ENCODE results near the gene MPO. TPM values are rescaled to one million over a fixed set of nuclear protein-coding genes. Genes with fewer than 3 reads are reported as not detected.

Gene MPO
- total RNA-seq, 2 experiments from 2014 or later: not detected

- no peaks in the 10 kb centered on the region for H3K9me2 ChIP-seq (ENCODE audit: insufficient read depth, low read length)
- H4K20me1 ChIP-seq (ENCODE audit: insufficient read depth, low read length): no peaks in the 10 kb centered on the region
- H3K36me3 ChIP-seq (ENCODE audit: insufficient read depth, low read length): no peaks in the 10 kb centered on the region
- DNase-seq (ENCODE audit: low spot score): no peak
- H3K27ac ChIP-seq (ENCODE audit: low read depth, low read length, poor library complexity, severe bottlenecking): no peak overlapping the region
- BruUV-seq (replicated peaks): no TSS peak
- ChIA-PET CTCF (ENCODE audit: unreplicated experiment) (no interaction called here), POLR2A (no interaction called here)
- no peak for TF ChIP-seq EZH2phosphoT487 (IDR thresholded peaks at IDR 0.05; ENCODE audit: borderline replicate concordance, low read depth, low read length)
- TF ChIP-seq CTCF (conservative IDR thresholded peaks at IDR 0.05; ENCODE audit: low read length): no peak
- intact Hi-C loops (cut with micrococcal nuclease; ENCODE audit: unreplicated experiment): no loop called here
- no peaks in the 10 kb centered on the region for H3K79me2 ChIP-seq (ENCODE audit: insufficient read depth, low read depth, low read length)
- no peak overlapping the region for H2AFZ ChIP-seq (ENCODE audit: low read length)
- H3K9me3 ChIP-seq (ENCODE audit: low read length): no peaks in the 10 kb centered on the region
- no peak overlapping the region for H3K4me2 ChIP-seq (ENCODE audit: low read length)
- H3K4me1 ChIP-seq (ENCODE audit: insufficient read depth, low read length, poor library complexity, severe bottlenecking): no peaks in the 10 kb centered on the region
- no peak overlapping the region for H3K4me3 ChIP-seq (ENCODE audit: low read depth, low read length, poor library complexity, severe bottlenecking)
These were observed 28.6 kb downstream of the MPO start for GRCh38 chr17:58252141-58252540.

GRCh38 chr17:58250344-58251011 is 30.3 kb downstream of the MPO start:
- Histone ChIP-seq H3K4me2 (ENCODE audit: low read length) (no peak overlapping the region), H2AFZ (ENCODE audit: low read length) (no peak overlapping the region), H3K4me3 (ENCODE audit: low read depth, low read length, poor library complexity, severe bottlenecking) (no peak overlapping the region), H3K4me1 (ENCODE audit: insufficient read depth, low read length, poor library complexity, severe bottlenecking) (no peaks in the 10 kb centered on the region), H4K20me1 (ENCODE audit: insufficient read depth, low read length) (no peaks in the 10 kb centered on the region), H3K27ac (ENCODE audit: low read depth, low read length, poor library complexity, severe bottlenecking) (no peak overlapping the region), H3K9me3 (ENCODE audit: low read length) (no peaks in the 10 kb centered on the region), H3K36me3 (ENCODE audit: insufficient read depth, low read length) (no peaks in the 10 kb centered on the region), H3K9me2 (ENCODE audit: insufficient read depth, low read length) (no peaks in the 10 kb centered on the region), H3K79me2 (ENCODE audit: insufficient read depth, low read depth, low read length) (no peaks in the 10 kb centered on the region)
- DNase-seq (ENCODE audit: low spot score): no peak
- intact Hi-C loops (cut with micrococcal nuclease; ENCODE audit: unreplicated experiment): no loop called here
- no TSS peak for BruUV-seq (replicated peaks)
- ChIA-PET CTCF (ENCODE audit: unreplicated experiment) (no interaction called here), POLR2A (no interaction called here)
- TF ChIP-seq EZH2phosphoT487 (IDR thresholded peaks at IDR 0.05; ENCODE audit: borderline replicate concordance, low read depth, low read length): no peak
- no peak for TF ChIP-seq CTCF (conservative IDR thresholded peaks at IDR 0.05; ENCODE audit: low read length)

- peak; percentile 48 for DNase-seq (ENCODE audit: low spot score)
- Histone ChIP-seq H3K9me3 (ENCODE audit: low read length) (no peaks in the 10 kb centered on the region), H3K27ac (ENCODE audit: low read depth, low read length, poor library complexity, severe bottlenecking) (no peak overlapping the region), H3K4me2 (ENCODE audit: low read length) (no peak overlapping the region), H2AFZ (ENCODE audit: low read length) (peak overlapping the region; percentile 18; the same call in 1 of the 2 replicates), H3K9me2 (ENCODE audit: insufficient read depth, low read length) (no peaks in the 10 kb centered on the region), H4K20me1 (ENCODE audit: insufficient read depth, low read length) (no peaks in the 10 kb centered on the region), H3K4me1 (ENCODE audit: insufficient read depth, low read length, poor library complexity, severe bottlenecking) (no peaks in the 10 kb centered on the region), H3K36me3 (ENCODE audit: insufficient read depth, low read length) (no peaks in the 10 kb centered on the region), H3K4me3 (ENCODE audit: low read depth, low read length, poor library complexity, severe bottlenecking) (no peak overlapping the region), H3K79me2 (ENCODE audit: insufficient read depth, low read depth, low read length) (no peaks in the 10 kb centered on the region)
- intact Hi-C loops (cut with micrococcal nuclease; ENCODE audit: unreplicated experiment): loop anchor here (1.0 kb wide), 1 partner anchor 198 kb away; no protein-coding TSS in a partner anchor
- CTCF ChIA-PET (ENCODE audit: unreplicated experiment): no interaction called here
- no peak for TF ChIP-seq EZH2phosphoT487 (IDR thresholded peaks at IDR 0.05; ENCODE audit: borderline replicate concordance, low read depth, low read length)
- TF ChIP-seq CTCF (conservative IDR thresholded peaks at IDR 0.05; ENCODE audit: low read length): peak; percentile 80
- BruUV-seq (replicated peaks): no TSS peak
- POLR2A ChIA-PET: no interaction called here
These were observed 31.2 kb downstream of the MPO start for GRCh38 chr17:58249270-58250133.
